ENCODE results near the gene SLC12A7. TPM values are rescaled to one million over a fixed set of nuclear protein-coding genes. Genes with fewer than 3 reads are reported as not detected.

The SLC12A7 gene
- total RNA-seq, 1 experiment from 2014 or later: 30.8 TPM

GRCh38 chr5:1075931-1076330 lies 35.9 kb downstream of the SLC12A7 start:
- H3K36me3 Mint-ChIP-seq (ENCODE audit: insufficient read depth in 1 of 3, low read depth in 3 of 3): peaks cover 3 to 25% (median 21%) of the 10 kb centered on the region in 3 experiments; a peak in 6 of 7 replicates
- H3K27me3 Mint-ChIP-seq (ENCODE audit: low read depth): no peaks in the 10 kb centered on the region
- TF ChIP-seq, protein P1, sequence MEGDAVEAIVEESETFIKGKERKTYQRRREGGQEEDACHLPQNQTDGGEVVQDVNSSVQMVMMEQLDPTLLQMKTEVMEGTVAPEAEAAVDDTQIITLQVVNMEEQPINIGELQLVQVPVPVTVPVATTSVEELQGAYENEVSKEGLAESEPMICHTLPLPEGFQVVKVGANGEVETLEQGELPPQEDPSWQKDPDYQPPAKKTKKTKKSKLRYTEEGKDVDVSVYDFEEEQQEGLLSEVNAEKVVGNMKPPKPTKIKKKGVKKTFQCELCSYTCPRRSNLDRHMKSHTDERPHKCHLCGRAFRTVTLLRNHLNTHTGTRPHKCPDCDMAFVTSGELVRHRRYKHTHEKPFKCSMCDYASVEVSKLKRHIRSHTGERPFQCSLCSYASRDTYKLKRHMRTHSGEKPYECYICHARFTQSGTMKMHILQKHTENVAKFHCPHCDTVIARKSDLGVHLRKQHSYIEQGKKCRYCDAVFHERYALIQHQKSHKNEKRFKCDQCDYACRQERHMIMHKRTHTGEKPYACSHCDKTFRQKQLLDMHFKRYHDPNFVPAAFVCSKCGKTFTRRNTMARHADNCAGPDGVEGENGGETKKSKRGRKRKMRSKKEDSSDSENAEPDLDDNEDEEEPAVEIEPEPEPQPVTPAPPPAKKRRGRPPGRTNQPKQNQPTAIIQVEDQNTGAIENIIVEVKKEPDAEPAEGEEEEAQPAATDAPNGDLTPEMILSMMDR (conservative IDR thresholded peaks at IDR 0.05): no peak
- H4K5ac ChIP-seq (ENCODE audit: insufficient read length, low read depth, low read length): no peak overlapping the region
- no peaks in the 10 kb centered on the region for H3K27me3 ChIP-seq (ENCODE audit: insufficient read depth, low read length)
- no peaks in the 10 kb centered on the region for H3K9me3 ChIP-seq (ENCODE audit: control insufficient read depth, low read depth, low read length)
- H3K23ac ChIP-seq (ENCODE audit: insufficient read length, low read depth, low read length): no peak overlapping the region
- H3K79me2 ChIP-seq (ENCODE audit: insufficient read depth, low read length): no peaks in the 10 kb centered on the region; the same call in 1 of the 2 replicates
- H2AFZ ChIP-seq (ENCODE audit: low read length): no peak overlapping the region
- H3K23me2 ChIP-seq (ENCODE audit: insufficient read length, low read depth, low read length, poor library complexity, severe bottlenecking): no peaks in the 10 kb centered on the region
- H3K56ac ChIP-seq (ENCODE audit: insufficient read length, low read depth, low read length): no peak overlapping the region
- H3K4me1 ChIP-seq (ENCODE audit: insufficient read depth, low read length): no peaks in the 10 kb centered on the region
- no peak overlapping the region for H2BK12ac ChIP-seq (ENCODE audit: insufficient read length, low read depth, low read length)
- no peaks in the 10 kb centered on the region for H3K79me1 ChIP-seq (ENCODE audit: insufficient read depth, low read depth, low read length, poor library complexity, severe bottlenecking)
- H3K18ac ChIP-seq (ENCODE audit: insufficient read length, low read depth, low read length): no peak overlapping the region
- no peak overlapping the region for H2BK15ac ChIP-seq (ENCODE audit: low read depth, low read length)
- no peak overlapping the region for H3K9ac ChIP-seq (ENCODE audit: extremely low read depth, insufficient read length, low read length)
- no peaks in the 10 kb centered on the region for H4K20me1 ChIP-seq (ENCODE audit: control insufficient read depth, insufficient read depth, insufficient read length)
- H3K4me1 Mint-ChIP-seq: no peaks in the 10 kb centered on the region
- H4K91ac ChIP-seq (ENCODE audit: insufficient read length, low read depth, low read length): no peak overlapping the region
- no peak overlapping the region for H3K4me3 Mint-ChIP-seq
- DNase-seq: no peak
- no peak overlapping the region for H3K14ac ChIP-seq (ENCODE audit: insufficient read depth, low read length)
- no peak overlapping the region for H3K27ac ChIP-seq (ENCODE audit: insufficient read length, low read depth, low read length)
- no CpG with 5 or more reads among the region's 17 CpGs for WGBS (ENCODE audit: extremely low coverage, insufficient read length, low lambda C conversion rate)
- H3K27ac Mint-ChIP-seq: no peak overlapping the region; a peak in 2 of 7 replicates
- H2BK120ac ChIP-seq (ENCODE audit: low read depth, low read length, poor library complexity, severe bottlenecking): no peak overlapping the region
- no peaks in the 10 kb centered on the region for H3K9me3 Mint-ChIP-seq
- no peak overlapping the region for H3K4me2 ChIP-seq (ENCODE audit: insufficient read depth, insufficient read length, low read length)
- H3K4ac ChIP-seq (ENCODE audit: low read depth, low read length): no peak overlapping the region
- H3T11ph ChIP-seq (ENCODE audit: low read length): no peak overlapping the region
- no peak overlapping the region for H2BK5ac ChIP-seq (ENCODE audit: insufficient read length, low read length)
- no peak overlapping the region for H4K8ac ChIP-seq (replicated peaks; ENCODE audit: insufficient read length, low read depth, low read length)
- H2AK5ac ChIP-seq (ENCODE audit: insufficient read length, low read length): no peak overlapping the region
- H2BK20ac ChIP-seq (ENCODE audit: low read depth, low read length, poor library complexity, severe bottlenecking): no peak overlapping the region

All from H9 (cell line).